ENCODE results near the gene CDKAL1. TPM values are rescaled to one million over a fixed set of nuclear protein-coding genes. Genes with fewer than 3 reads are reported as not detected.

CDKAL1 gene
- total RNA-seq, 4 donors from 2014 or later = 13.5 to 21.2 (median 17.3) TPM

GRCh38 chr6:21265034-21265729, 730.9 kb downstream of the CDKAL1 start:
- no peaks in the 10 kb centered on the region for H3K27me3 ChIP-seq
- WGBS, 2 donors = 89 to 92% methylated on average over 4 of the region's 4 CpGs

GRCh38 chr6:21265730-21266044, 731.4 kb downstream of the CDKAL1 start:
- WGBS, 2 donors = 81 to 93% methylated on average over 2 of the region's 2 CpGs
- no peak for DNase-seq (ENCODE audit: low spot score in 2 of 2)
- Histone ChIP-seq H3K36me3 (no peaks in the 10 kb centered on the region), H3K4me1 (no peaks in the 10 kb centered on the region), H3K27ac (no peak overlapping the region), H3K27me3 (no peaks in the 10 kb centered on the region), H3K4me3 (no peak overlapping the region), H3K9me3 (no peaks in the 10 kb centered on the region)
- TF ChIP-seq EP300 (IDR thresholded peaks at IDR 0.05) = no peak
- no peak for TF ChIP-seq CTCF (IDR thresholded peaks at IDR 0.05)
- TF ChIP-seq POLR2A (IDR thresholded peaks at IDR 0.05) = no peak

More at GRCh38 chr6:21265034-21265729, 730.9 kb downstream of the CDKAL1 start:
- H3K27ac ChIP-seq = no peak overlapping the region
- H3K9me3 ChIP-seq = no peaks in the 10 kb centered on the region
- no peak for DNase-seq (ENCODE audit: low spot score in 2 of 2)
- H3K36me3 ChIP-seq = no peaks in the 10 kb centered on the region
- H3K4me3 ChIP-seq = no peak overlapping the region
- TF ChIP-seq POLR2A (IDR thresholded peaks at IDR 0.05) (no peak), EP300 (IDR thresholded peaks at IDR 0.05) (no peak), CTCF (IDR thresholded peaks at IDR 0.05) (no peak)
- H3K4me1 ChIP-seq = no peaks in the 10 kb centered on the region

GRCh38 chr6:21270636-21271201, 736.5 kb downstream of the CDKAL1 start:
- DNase-seq (ENCODE audit: low spot score in 2 of 2) = no peak
- Histone ChIP-seq H3K27me3 (no peaks in the 10 kb centered on the region), H3K9me3 (peaks cover 0 to 8% (median 0%) of the 10 kb centered on the region in 4 donors), H3K4me3 (no peak overlapping the region), H3K4me1 (no peaks in the 10 kb centered on the region), H3K27ac (no peak overlapping the region), H3K36me3 (no peaks in the 10 kb centered on the region)
- 75 to 79% methylated on average over 14 of the region's 14 CpGs for WGBS, 2 donors
- TF ChIP-seq EP300 (IDR thresholded peaks at IDR 0.05) (no peak), CTCF (IDR thresholded peaks at IDR 0.05) (no peak), POLR2A (IDR thresholded peaks at IDR 0.05) (no peak)

GRCh38 chr6:21271428-21272155, 737.3 kb downstream of the CDKAL1 start:
- WGBS, 2 donors = 80 to 81% methylated on average over 7 of the region's 7 CpGs
- Histone ChIP-seq H3K36me3 (no peaks in the 10 kb centered on the region), H3K9me3 (peaks cover 0 to 8% (median 0%) of the 10 kb centered on the region in 4 donors), H3K4me1 (no peaks in the 10 kb centered on the region), H3K27ac (no peak overlapping the region), H3K27me3 (no peaks in the 10 kb centered on the region), H3K4me3 (no peak overlapping the region)
- TF ChIP-seq CTCF (IDR thresholded peaks at IDR 0.05) (no peak), POLR2A (IDR thresholded peaks at IDR 0.05) (no peak), EP300 (IDR thresholded peaks at IDR 0.05) (no peak)
- no peak for DNase-seq (ENCODE audit: low spot score in 2 of 2)

- DNase-seq (ENCODE audit: low spot score in 2 of 2) = no peak
- H3K27ac ChIP-seq = no peak overlapping the region
- no peaks in the 10 kb centered on the region for H3K4me1 ChIP-seq
- H3K36me3 ChIP-seq = no peaks in the 10 kb centered on the region
- 75 to 78% methylated on average over 2 of the region's 2 CpGs for WGBS, 2 donors
- no peaks in the 10 kb centered on the region for H3K27me3 ChIP-seq
- TF ChIP-seq CTCF (IDR thresholded peaks at IDR 0.05) (no peak), POLR2A (IDR thresholded peaks at IDR 0.05) (no peak), EP300 (IDR thresholded peaks at IDR 0.05) (no peak)
- H3K4me3 ChIP-seq = no peak overlapping the region
- peaks cover 0 to 8% (median 0%) of the 10 kb centered on the region in 4 donors for H3K9me3 ChIP-seq
Measured at GRCh38 chr6:21273451-21273850, 739.2 kb downstream of the CDKAL1 start.

Data from tibial nerve (tissue), 4 donors.